Endothelial cell of umbilical vein (primary cell): ENCODE results near the gene C11orf58. TPM values are rescaled to one million over a fixed set of nuclear protein-coding genes. Genes with fewer than 3 reads are reported as not detected.

Source experiments
- BruUV-seq: library from RNA; stranded (reverse); fragments of 400-500 nt; replicated peaks from 2 replicates; lab custom pipeline; 2021; lab: Mats Ljungman, UMichigan
- CTCF ChIA-PET: fragments of 300-600, 350-600 bp; sonication (Branson Sonifier 250); formaldehyde crosslinking; loops from one replicate; lab custom pipeline; 2021; ENCODE audit warnings: antibody characterized with exemption, inconsistent platforms; lab: Charles Lee
- POLR2A ChIA-PET: fragments of 300-600, 350-600 bp; sonication (Branson Sonifier 250); formaldehyde crosslinking; loops from one replicate; lab custom pipeline; 2021; ENCODE audit warnings: antibody characterized with exemption, inconsistent platforms; lab: Charles Lee
- DNase-seq: peaks from one replicate; pipeline ENCODE4 v3.0.0-alpha.2; 2011; ENCODE audit warnings: low read depth, low spot score
- FAIRE-seq: peaks from 2 replicates; lab custom pipeline; 2011; peaks lifted over from hg19 to GRCh38; lab: Jason Lieb, UNC
- H2AFZ ChIP-seq: 2 replicates; pipeline ENCODE4 v1.6.0; 2012; ENCODE audit warnings: low read depth, low read length, control low read depth, inconsistent platforms
- H3K27ac ChIP-seq: 2 replicates; pipeline ENCODE4 v1.5.1; 2011; ENCODE audit warnings: low read depth, mild to moderate bottlenecking, control low read depth, low read length, moderate library complexity; ENCODE audit not compliant: insufficient read depth
- H3K27me3 ChIP-seq, 2 experiments: 2 replicates each; pipeline versions ENCODE4 v1.6.0 to v1.6.1; 2011; ENCODE audit warnings: low read length in 2 of 2, mixed read lengths in 1 of 2; ENCODE audit not compliant: control insufficient read depth in 2 of 2, insufficient read depth in 2 of 2
- H3K36me3 ChIP-seq, 2 experiments: 2 replicates in 1 of 2; 3 replicates in 1 of 2; pipeline ENCODE4 v1.5.1; 2011; ENCODE audit warnings: low read length in 2 of 2, mild to moderate bottlenecking in 1 of 2, moderate library complexity in 1 of 2; ENCODE audit not compliant: control insufficient read depth in 2 of 2, insufficient read depth in 2 of 2; ENCODE audit errors: extremely low read depth in 1 of 2
- H3K4me1 ChIP-seq: 3 replicates; pipeline ENCODE4 v1.5.1; 2011; ENCODE audit warnings: mild to moderate bottlenecking, low read length; ENCODE audit not compliant: control insufficient read depth, insufficient read depth; ENCODE audit errors: extremely low read depth
- H3K4me2 ChIP-seq: 2 replicates; pipeline ENCODE4 v1.6.1; 2011; ENCODE audit warnings: low read length, control low read depth, mixed read lengths; ENCODE audit not compliant: insufficient read depth
- H3K4me3 ChIP-seq, 3 experiments: fragments of 200-600 bp in 1 of 3; sonication (generic), shearing (Covaris generic) in 1 of 3; replicated peaks in 1 of 3; 2 replicates each; pipeline ENCODE4 v1.5.1; 2011 to 2016; ENCODE audit warnings: control low read depth in 3 of 3, low read length in 3 of 3, mild to moderate bottlenecking in 2 of 3, inconsistent platforms in 1 of 3, low read depth in 1 of 3, moderate library complexity in 1 of 3; ENCODE audit not compliant: insufficient read depth in 1 of 3
- H3K79me2 ChIP-seq: 2 replicates; pipeline ENCODE4 v1.6.0; 2012; ENCODE audit warnings: low read length, inconsistent platforms; ENCODE audit not compliant: control insufficient read depth, insufficient read depth
- H3K9ac ChIP-seq: replicated peaks from 2 replicates; pipeline ENCODE3; 2011; ENCODE audit warnings: low read length, control low read depth; ENCODE audit not compliant: insufficient read depth; ENCODE audit errors: extremely low read depth
- H3K9me1 ChIP-seq: replicated peaks from 3 replicates; pipeline ENCODE4 v1.6.0; 2011; ENCODE audit warnings: mild to moderate bottlenecking, low read length; ENCODE audit not compliant: control insufficient read depth, insufficient read depth; ENCODE audit errors: extremely low read depth
- H3K9me3 ChIP-seq: replicated peaks from 2 replicates; pipeline ENCODE4 v1.5.1; 2012; ENCODE audit warnings: low read length, inconsistent platforms; ENCODE audit not compliant: control insufficient read depth, insufficient read depth
- H4K20me1 ChIP-seq: replicated peaks from 2 replicates; pipeline ENCODE3; 2011; ENCODE audit warnings: mild to moderate bottlenecking, low read length; ENCODE audit not compliant: control insufficient read depth, insufficient read depth; ENCODE audit errors: extremely low read depth
- EZH2 ChIP-seq: IDR thresholded peaks from 2 replicates; pipeline ENCODE4 v1.6.1; 2012; ENCODE audit warnings: borderline replicate concordance, low read depth, mild to moderate bottlenecking, moderate library complexity, low read length, inconsistent platforms; ENCODE audit not compliant: severe bottlenecking
- FOS ChIP-seq: IDR thresholded peaks from 2 replicates; pipeline ENCODE4 v1.6.1; 2011; ENCODE audit warnings: mild to moderate bottlenecking, low read length, moderate library complexity, borderline replicate concordance; ENCODE audit not compliant: insufficient read depth
- JUN ChIP-seq: IDR thresholded peaks from 2 replicates; pipeline ENCODE4 v1.6.1; 2011; ENCODE audit warnings: borderline replicate concordance, low read depth; ENCODE audit not compliant: insufficient read length, insufficient read depth
- MYC ChIP-seq: IDR thresholded peaks from one replicate; pipeline ENCODE4 v1.6.1; 2011; ENCODE audit warnings: mild to moderate bottlenecking, low read depth, low read length
- POLR2A ChIP-seq: IDR thresholded peaks from 2 replicates; pipeline ENCODE4 v1.6.1; 2012; ENCODE audit warnings: low read depth, mild to moderate bottlenecking, control low read depth, low read length
- POLR2AphosphoS5 ChIP-seq: IDR thresholded peaks from 2 replicates; pipeline ENCODE4 v1.6.1; 2012; ENCODE audit warnings: low read depth, mild to moderate bottlenecking, control low read depth, low read length, moderate library complexity; ENCODE audit not compliant: insufficient read depth
- dilution Hi-C: fragments of 300-500 bp; cut with MboI; formaldehyde crosslinking; loops from one replicate; pipeline ENCODE4 v1.15.0; 2019; ENCODE audit warnings: low sequenced_read_pairs; ENCODE audit not compliant: extremely low pct_ligation_motif_present
- intact Hi-C: fragments of 100-400 bp; cut with micrococcal nuclease; formaldehyde crosslinking; loops from one replicate; pipeline ENCODE4 v1.10.0; 2022
- polyA plus RNA-seq, 4 experiments: library from polyadenylated mRNA; depleted of rRNA in 3 of 4; stranded (reverse) in 3 of 4; unstranded in 1 of 4; fragments of >200 nt; gene quantifications; 2 replicates each; pipeline versions ENCODE4 v1.2.1 to v1.2.3, GENCODE V29; 2011 to 2012; ENCODE audit warnings: missing spikeins in 1 of 4
- total RNA-seq: library from RNA; stranded (reverse); gene quantifications from 2 replicates; pipeline ENCODE4 v1.2.3, GENCODE V29; 2021
- TF ChIP-seq, protein P1 (sequence below), 2 donors: IDR thresholded peaks; 1 replicate in 1 of 2; 2 replicates in 1 of 2; pipeline ENCODE4 v1.5.1; 2011; ENCODE audit warnings: low read length in 2 of 2, mild to moderate bottlenecking in 2 of 2, moderate library complexity in 2 of 2, control low read depth in 1 of 2, inconsistent platforms in 1 of 2, low read depth in 1 of 2; ENCODE audit not compliant: insufficient read depth in 1 of 2; ENCODE audit errors: extremely low read depth in 1 of 2
- TF ChIP-seq, protein P2 (sequence below): IDR thresholded peaks from 2 replicates; pipeline ENCODE4 v1.6.1; 2011; ENCODE audit not compliant: insufficient read depth, insufficient read length

Gene C11orf58
- total and polyA plus RNA-seq, 2 donors (not counting 3 experiments of a cell fraction or from before 2014, with no cell fraction given): 88.4 to 150 TPM

GRCh38 chr11:16793511-16793910, 55.1 kb downstream of the C11orf58 start:
- Histone ChIP-seq H4K20me1 (no peaks in the 10 kb centered on the region), H2AFZ (no peak overlapping the region), H3K9ac (no peak overlapping the region), H3K36me3 (no peaks in the 10 kb centered on the region), H3K4me3 (no peak overlapping the region), H3K4me1 (peaks cover 31% of the 10 kb centered on the region), H3K79me2 (no peaks in the 10 kb centered on the region), H3K4me2 (no peak overlapping the region), H3K27ac (no peak overlapping the region), H3K27me3 (no peaks in the 10 kb centered on the region), H3K9me3 (no peaks in the 10 kb centered on the region), H3K9me1 (no peaks in the 10 kb centered on the region)
- ChIA-PET POLR2A (no interaction called here), CTCF (interaction anchor here (2.8 kb wide), 1 partner anchor 27 kb away, joined by 14 read pairs; no protein-coding TSS in a partner anchor)
- intact Hi-C loops (loop anchor here (5.0 kb wide), 1 partner anchor 559 kb away; the partner anchor contains the start of gene NCR3LG1), dilution Hi-C loops (no loop called here)
- BruUV-seq: no TSS peak
- TF ChIP-seq EZH2: no peak
- TF ChIP-seq JUN: no peak
- TF ChIP-seq, protein P1, sequence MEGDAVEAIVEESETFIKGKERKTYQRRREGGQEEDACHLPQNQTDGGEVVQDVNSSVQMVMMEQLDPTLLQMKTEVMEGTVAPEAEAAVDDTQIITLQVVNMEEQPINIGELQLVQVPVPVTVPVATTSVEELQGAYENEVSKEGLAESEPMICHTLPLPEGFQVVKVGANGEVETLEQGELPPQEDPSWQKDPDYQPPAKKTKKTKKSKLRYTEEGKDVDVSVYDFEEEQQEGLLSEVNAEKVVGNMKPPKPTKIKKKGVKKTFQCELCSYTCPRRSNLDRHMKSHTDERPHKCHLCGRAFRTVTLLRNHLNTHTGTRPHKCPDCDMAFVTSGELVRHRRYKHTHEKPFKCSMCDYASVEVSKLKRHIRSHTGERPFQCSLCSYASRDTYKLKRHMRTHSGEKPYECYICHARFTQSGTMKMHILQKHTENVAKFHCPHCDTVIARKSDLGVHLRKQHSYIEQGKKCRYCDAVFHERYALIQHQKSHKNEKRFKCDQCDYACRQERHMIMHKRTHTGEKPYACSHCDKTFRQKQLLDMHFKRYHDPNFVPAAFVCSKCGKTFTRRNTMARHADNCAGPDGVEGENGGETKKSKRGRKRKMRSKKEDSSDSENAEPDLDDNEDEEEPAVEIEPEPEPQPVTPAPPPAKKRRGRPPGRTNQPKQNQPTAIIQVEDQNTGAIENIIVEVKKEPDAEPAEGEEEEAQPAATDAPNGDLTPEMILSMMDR (IDR thresholded peaks at IDR 0.05; ENCODE audit: extremely low read depth in 1 of 2, insufficient read depth in 1 of 2, low read depth in 1 of 2, low read length in 2 of 2): no peak
- TF ChIP-seq POLR2A: no peak
- TF ChIP-seq, protein P2, sequence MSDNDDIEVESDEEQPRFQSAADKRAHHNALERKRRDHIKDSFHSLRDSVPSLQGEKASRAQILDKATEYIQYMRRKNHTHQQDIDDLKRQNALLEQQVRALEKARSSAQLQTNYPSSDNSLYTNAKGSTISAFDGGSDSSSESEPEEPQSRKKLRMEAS: no peak
- no peak for TF ChIP-seq FOS
- no peak for TF ChIP-seq MYC
- no peak for TF ChIP-seq POLR2AphosphoS5
- FAIRE-seq: no peak
- no peak for DNase-seq
